H7 (cell line): ENCODE data around the gene ZNF316. TPM values are rescaled to one million over a fixed set of nuclear protein-coding genes. Genes with fewer than 3 reads are reported as not detected.

Experiments used
- DNase-seq: peaks from one replicate; pipeline ENCODE4 v3.0.0; 2012
- H3K27me3 ChIP-seq: 2 replicates; pipeline ENCODE4 v1.6.0; 2011; ENCODE audit warnings: mild to moderate bottlenecking, low read length; ENCODE audit not compliant: control insufficient read depth, insufficient read depth
- H3K36me3 ChIP-seq: replicated peaks from 2 replicates; pipeline ENCODE4 v1.5.1; 2011; ENCODE audit warnings: low read length; ENCODE audit not compliant: control insufficient read depth, insufficient read depth
- H3K4me3 ChIP-seq: 2 replicates; pipeline ENCODE4 v1.5.1; 2011; ENCODE audit warnings: low read depth, mild to moderate bottlenecking, control low read depth, low read length, moderate library complexity; ENCODE audit not compliant: insufficient read depth
- total RNA-seq: library from RNA; depleted of rRNA; stranded (reverse); fragments of >200 nt; shearing (Covaris generic); gene quantifications from 2 replicates; pipeline ENCODE4 v1.2.3, GENCODE V29; 2014

ZNF316 gene
- total RNA-seq, 1 experiment from 2014 or later, result 7.6 TPM

DNA sequence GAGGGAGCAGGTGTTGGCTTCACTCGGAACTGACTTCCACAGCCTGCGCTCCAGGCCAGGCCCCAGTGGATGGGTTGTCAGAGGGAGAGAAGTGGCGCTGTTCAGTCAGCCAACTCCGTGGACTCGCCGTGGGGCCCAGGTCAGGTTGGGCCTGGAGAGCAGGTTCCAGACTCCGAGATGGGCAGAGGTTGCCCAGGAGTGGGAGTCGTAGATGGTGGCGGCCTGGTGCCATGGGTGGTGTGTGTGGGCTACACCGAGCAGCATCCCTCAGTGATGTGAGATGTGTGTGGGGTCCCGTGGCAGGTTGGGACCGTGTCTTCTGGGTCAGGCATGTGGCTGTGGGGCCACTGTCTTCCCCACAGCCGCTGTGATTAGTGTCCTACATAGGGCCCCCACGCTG is 10.4 kb downstream of the ZNF316 start:
- H3K4me3 ChIP-seq, result no peak overlapping the region
- H3K36me3 ChIP-seq, result peaks cover 2% of the 10 kb centered on the region
- DNase-seq, result peak; percentile 35
- no peaks in the 10 kb centered on the region for H3K27me3 ChIP-seq

DNA sequence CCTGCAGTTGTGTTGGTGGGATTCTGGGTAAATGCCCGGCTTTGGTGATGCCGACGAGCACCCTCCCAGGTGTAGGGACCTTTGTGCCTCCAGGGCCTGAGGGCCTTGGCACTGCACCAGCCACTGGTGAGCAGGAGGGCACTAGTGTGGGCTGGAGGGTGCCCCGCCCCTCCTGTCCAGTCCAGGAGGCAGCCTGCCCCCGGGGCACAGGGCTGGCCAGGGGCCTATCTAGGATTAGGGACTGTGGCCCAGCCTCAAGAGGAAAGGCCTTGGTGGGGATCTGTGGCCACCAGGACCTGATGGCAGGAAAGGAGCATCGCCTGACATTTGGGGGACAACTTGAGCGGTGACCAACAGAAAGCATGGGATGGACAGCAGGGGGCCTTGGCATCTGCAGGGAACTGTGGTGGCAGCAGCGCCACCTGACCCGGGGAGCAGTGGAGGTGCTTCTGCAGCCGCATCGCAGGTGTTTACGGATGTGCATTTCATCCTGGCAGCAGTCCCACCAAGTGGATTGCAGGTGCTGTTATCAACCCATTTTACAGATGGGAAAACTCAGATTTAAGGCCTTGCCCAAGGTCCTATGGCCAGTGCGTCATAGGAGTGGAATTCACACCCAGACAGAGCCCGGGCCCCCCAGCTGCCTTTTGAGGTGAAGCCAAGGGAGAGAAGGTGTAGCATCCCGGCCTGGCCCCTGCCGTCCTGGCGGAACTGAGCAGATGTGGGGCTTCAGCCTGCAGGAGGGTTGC is 11.1 kb downstream of the ZNF316 start:
- no peak overlapping the region for H3K4me3 ChIP-seq
- no peaks in the 10 kb centered on the region for H3K27me3 ChIP-seq
- peak; percentile 37 for DNase-seq
- peaks cover 2% of the 10 kb centered on the region for H3K36me3 ChIP-seq

DNA sequence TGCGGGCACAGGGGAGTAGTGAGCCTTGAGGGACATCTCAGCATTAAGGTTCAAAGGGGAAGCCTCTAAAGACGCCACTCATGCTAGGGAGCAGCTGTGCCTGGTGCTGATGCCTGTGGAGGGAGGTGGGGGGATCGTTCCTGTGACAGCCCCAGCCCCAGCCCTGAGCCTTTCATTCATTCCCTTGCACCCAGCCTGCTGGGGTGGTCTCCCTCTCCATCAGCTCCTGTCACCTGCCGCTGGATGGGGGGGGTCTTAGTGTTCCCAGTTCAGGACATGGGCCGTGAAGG is 11.6 kb downstream of the ZNF316 start:
- no peaks in the 10 kb centered on the region for H3K27me3 ChIP-seq
- no peaks in the 10 kb centered on the region for H3K36me3 ChIP-seq
- H3K4me3 ChIP-seq, result no peak overlapping the region
- DNase-seq, result peak; percentile 34

DNA sequence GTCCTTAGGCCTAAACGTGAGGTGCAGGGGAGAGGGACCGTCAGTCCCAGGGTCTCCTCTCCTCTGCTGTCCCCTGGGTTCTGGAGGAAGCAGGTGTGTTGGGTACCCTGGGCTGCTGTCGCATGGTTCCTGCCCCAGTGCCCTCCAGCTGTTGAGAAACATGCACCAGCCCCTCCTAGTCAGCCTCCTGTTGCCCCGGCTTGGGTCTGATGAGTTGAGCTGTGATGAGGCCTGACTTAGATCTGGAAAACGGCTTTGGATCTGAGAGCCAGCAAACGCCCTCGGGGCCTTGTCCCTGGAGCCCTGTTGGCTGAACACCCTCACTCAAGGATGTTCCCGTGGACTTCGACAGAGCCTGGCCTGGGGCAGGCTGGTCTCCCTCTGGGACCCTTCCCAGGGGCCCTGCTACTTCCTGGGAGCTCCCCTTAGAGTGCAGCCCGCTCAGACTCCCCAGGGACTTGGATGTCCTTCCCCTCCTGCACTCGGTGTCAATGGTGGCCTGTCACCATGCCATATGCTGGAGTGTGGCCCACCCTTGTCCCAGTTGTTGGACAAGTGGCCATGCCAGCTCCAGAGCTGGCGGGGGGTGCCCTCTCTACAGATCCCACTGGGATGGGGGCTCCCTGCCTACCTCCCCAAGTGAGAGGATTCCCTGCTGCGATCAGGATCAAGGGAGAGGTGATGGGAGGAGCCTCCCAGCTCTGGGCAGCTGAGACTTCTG is 12.3 kb downstream of the ZNF316 start:
- no peaks in the 10 kb centered on the region for H3K36me3 ChIP-seq
- peak; percentile 41 for DNase-seq
- H3K4me3 ChIP-seq, result no peak overlapping the region
- no peaks in the 10 kb centered on the region for H3K27me3 ChIP-seq

DNA sequence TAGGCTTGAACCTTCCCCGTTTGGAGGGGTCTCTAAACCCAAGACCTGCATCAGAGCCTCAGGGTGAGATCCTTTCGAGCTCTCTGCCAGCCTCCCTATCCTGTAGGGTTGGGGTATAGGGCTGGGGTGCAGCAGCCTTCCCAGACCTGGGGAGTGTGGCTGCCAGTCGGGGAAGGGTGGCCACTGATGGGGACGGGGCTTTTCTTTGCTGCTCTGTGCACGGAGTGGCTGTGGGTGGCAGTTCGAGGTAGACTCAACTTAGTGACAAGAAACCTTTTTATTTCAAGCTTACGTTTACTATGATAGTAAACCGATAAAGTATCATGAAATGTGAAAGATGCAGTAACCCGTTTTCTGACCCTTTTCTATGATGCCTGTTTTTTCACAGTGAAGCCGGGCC is 13.0 kb downstream of the ZNF316 start:
- Histone ChIP-seq H3K27me3 (no peaks in the 10 kb centered on the region), H3K36me3 (no peaks in the 10 kb centered on the region), H3K4me3 (no peak overlapping the region)
- no peak for DNase-seq

DNA sequence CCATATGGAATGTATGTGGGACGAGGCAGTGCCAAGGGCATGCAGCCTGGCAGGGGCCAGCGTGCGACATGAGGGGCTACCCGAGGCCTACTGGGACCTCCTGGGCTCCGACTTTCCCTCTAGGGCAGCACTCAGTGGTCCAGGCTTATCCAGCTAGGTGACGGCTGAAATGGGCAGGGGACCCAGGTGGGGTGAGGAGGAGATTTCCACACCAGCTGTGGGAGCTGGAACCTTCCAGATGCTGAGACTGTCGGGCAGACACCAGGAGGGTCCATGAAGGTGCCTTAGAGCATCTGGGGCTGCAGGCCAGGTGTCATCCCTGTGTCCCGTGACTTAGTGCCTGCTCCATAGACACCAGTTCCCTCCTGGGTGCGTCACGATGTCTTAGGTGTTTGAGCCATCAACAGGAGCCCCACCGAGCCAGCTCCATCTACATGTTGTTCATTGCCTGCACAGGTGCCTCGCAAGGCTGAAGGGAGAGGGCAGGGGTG is 13.4 kb downstream of the ZNF316 start:
- Histone ChIP-seq H3K4me3 (no peak overlapping the region), H3K36me3 (no peaks in the 10 kb centered on the region), H3K27me3 (no peaks in the 10 kb centered on the region)
- DNase-seq, result peak; percentile 37

DNA sequence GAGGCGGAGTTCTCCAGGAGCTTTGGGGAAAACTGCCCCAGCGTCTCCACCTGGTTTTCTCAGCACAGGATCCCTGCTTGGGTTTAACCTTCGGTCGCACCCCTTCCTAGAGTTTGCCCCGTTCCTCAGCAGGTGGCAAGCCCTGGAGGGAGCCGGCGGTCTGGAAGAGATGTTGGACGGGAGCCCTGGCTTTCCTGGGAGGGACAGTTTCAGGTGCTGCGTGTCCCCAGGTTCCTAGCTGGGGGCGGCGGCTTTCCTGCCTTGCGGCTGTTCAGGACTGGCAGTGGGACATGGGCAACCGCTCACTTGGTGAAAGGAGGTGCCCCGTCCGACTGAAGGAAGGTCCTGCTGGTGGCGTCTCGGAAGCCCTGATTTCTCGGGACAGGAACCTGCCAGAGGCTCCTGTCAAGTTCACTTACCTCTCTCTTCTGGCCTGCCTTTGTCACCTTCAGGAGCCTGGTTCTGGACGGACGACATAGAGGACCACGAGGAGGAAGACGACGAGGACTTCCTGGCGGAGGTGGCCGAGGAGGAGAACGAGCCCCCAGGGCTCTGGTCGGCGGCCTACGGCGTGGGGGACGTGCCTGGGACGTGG is 14.8 kb downstream of the ZNF316 start:
- Histone ChIP-seq H3K36me3 (no peaks in the 10 kb centered on the region), H3K27me3 (no peaks in the 10 kb centered on the region), H3K4me3 (no peak overlapping the region)
- peak; percentile 30 for DNase-seq

DNA sequence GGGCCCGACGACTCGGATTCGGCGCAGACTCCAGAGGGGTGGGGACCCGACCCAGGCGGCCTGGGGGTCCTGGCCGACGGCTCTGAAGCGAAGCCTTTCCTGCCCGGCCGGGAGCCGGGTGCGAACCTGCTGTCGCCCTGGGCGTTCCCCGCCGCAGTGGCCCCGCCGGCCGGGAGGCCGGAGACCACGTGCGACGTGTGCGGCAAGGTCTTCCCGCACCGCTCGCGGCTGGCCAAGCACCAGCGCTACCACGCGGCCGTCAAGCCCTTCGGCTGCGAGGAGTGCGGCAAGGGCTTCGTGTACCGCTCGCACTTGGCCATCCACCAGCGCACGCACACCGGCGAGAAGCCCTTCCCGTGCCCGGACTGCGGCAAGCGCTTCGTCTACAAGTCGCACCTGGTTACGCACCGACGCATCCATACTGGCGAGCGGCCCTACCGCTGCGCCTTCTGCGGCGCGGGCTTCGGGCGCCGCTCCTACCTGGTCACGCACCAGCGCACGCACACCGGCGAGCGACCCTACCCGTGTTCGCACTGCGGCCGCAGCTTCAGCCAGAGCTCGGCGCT is 15.4 kb downstream of the ZNF316 start:
- DNase-seq, result peak; percentile 64
- Histone ChIP-seq H3K27me3 (no peaks in the 10 kb centered on the region), H3K4me3 (no peak overlapping the region), H3K36me3 (no peaks in the 10 kb centered on the region)

DNA sequence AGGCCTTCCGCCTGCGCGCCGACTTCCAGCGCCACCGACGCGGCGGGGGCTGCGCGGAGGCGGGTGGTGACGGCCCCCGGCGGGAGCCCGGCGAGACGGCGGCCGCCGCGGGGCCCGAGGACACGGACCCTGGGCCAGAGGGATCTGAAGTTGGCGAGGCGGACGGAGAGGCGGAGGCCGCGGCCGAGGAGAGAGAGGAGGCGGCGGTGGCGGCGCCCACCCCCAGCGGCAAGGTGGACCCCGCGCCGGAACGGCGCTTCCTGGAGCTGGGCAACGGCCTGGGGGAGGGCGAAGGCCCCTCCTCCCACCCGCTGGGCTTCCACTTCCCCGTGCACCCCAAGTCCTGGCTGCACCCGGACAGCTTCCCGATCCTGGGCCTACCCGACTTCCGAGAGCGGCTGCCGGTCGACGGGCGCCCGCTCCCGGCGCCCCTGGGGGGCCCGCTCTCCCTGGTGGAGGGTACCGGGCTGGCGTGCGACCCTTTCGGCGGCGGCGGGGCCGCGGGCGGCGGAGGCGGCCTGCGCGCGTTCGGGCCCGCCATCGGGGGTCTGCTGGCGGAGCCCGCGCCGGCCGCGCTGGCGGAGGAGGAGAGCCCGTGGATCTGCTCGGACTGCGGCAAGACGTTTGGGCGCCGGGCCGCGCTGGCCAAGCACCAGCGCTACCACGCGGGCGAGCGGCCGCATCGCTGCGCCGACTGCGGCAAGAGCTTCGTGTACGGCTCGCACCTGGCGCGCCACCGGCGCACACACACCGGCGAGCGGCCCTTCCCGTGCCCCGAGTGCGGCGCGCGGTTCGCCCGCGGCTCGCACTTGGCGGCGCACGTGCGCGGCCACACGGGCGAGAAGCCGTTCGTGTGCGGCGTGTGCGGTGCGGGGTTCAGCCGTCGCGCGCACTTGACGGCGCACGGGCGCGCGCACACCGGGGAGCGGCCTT is 16.2 kb downstream of the ZNF316 start:
- Histone ChIP-seq H3K36me3 (no peaks in the 10 kb centered on the region), H3K4me3 (no peak overlapping the region), H3K27me3 (no peaks in the 10 kb centered on the region)
- peak; percentile 65 for DNase-seq

DNA sequence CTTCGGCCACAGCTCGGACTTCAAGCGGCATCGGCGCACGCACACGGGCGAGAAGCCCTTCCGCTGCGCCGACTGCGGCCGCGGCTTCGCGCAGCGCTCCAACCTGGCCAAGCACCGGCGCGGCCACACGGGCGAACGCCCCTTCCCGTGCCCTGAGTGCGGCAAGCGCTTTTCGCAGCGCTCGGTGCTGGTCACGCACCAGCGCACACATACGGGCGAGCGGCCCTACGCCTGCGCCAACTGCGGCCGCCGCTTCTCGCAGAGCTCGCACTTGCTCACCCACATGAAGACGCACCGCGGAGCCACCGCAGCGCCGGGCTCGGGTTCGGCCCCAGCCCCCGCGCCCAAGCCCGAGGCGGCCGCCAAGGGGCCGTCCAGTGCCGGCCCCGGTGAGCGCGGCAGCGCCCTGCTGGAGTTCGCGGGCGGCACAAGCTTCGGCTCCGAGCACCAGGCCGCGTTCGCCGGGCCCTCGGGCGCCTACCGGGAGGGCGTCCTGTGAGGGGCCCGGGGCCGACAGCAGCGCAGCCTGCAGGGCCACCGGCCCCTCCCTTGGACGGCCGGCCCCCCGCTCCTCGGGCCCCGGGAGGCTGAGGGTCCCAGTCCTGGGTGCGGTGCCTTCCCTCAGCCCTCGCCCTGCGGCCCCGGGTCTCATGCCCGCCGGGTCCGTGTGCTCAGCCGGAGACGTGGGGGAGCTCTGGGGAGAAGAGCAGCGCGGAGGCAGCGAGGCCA is 17.2 kb downstream of the ZNF316 start:
- DNase-seq, result peak; percentile 66
- no peaks in the 10 kb centered on the region for H3K36me3 ChIP-seq
- H3K27me3 ChIP-seq, result no peaks in the 10 kb centered on the region
- no peak overlapping the region for H3K4me3 ChIP-seq

DNA sequence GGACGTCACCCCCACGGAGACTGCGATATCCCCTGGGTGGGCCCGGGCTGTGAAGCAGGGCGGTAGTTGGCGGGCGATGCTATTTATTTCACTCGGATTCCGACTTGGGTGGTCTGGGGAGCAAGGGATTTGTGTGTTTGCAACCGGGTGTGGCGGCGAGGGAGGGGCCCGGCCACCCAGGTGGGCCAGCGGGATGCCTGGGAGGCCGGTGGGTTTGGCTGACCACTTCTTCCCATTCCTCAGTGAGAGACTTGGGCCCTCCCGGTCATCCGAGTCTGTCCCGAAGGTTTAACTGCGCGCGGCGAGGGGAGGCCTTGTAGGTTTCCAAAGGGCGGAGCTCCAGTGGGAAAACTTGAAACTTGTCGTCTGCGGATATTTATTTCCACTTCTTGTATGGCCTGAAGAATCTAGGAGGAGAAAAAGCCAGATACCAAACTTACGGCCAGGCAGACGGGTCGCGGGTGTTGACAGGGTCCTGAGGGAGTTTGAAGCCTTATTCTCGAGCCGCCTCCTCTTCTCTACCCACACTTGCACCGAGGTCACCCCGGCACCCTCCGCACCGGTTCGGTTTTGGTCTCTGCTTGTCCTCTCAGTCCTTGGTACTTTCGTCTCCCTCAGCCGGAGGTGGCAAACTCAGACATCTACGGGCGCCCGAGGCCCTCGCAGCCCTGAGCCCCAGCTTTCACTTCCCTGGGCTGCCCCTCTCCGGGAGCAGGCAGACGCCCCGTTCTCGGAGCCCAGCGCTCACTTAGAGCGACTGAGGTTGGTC is 17.9 kb downstream of the ZNF316 start:
- Histone ChIP-seq H3K36me3 (no peaks in the 10 kb centered on the region), H3K27me3 (no peaks in the 10 kb centered on the region), H3K4me3 (no peak overlapping the region)
- DNase-seq, result peak; percentile 47

DNA sequence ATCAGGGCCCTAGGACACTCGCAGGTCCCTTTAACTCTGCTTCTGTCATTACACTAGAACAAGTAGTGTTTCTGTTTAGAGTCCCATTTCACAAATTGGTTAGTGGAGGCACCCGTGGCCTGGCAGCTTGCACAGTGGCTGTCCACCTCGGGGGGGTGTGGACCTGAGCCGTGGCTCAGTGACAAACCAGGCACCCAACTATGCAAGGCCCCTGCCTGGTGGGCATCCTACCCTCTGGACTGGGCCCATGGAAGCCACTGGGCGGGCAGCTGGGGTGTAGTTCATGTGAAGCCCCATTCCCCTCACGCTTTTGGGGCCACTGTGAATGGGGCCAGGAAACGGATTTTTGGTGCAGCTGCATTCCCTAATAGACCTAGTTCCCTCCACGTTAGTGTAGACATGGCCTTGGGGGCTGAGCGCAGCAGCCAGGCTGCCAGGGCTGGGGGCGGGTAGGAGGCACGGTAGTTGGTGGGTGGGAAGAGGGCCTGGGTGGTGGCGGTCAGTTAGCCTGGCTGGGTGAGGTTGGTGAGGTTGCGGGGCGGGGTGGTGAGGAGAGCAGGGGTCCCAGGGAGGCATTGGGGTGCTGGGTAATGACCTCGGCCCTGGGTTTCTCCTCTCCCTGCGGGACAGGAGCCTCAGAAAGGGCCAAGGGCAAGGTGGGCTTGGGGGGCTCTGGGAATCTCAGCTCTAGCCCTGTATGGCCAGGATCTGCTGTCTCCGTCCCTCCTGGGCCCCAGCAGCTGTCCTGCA is 18.7 kb downstream of the ZNF316 start:
- H3K4me3 ChIP-seq, result no peak overlapping the region
- no peaks in the 10 kb centered on the region for H3K36me3 ChIP-seq
- peak; percentile 53 for DNase-seq
- no peaks in the 10 kb centered on the region for H3K27me3 ChIP-seq
